Measurements from ENCODE around the gene POLQ. TPM values are rescaled to one million over a fixed set of nuclear protein-coding genes. Genes with fewer than 3 reads are reported as not detected.

Gene POLQ
- total and polyA plus RNA-seq, 2 of the 8 experiments (the other 6 are each of a cell fraction or from before 2014, with no cell fraction given), result 3.6 to 15.3 TPM

DNA sequence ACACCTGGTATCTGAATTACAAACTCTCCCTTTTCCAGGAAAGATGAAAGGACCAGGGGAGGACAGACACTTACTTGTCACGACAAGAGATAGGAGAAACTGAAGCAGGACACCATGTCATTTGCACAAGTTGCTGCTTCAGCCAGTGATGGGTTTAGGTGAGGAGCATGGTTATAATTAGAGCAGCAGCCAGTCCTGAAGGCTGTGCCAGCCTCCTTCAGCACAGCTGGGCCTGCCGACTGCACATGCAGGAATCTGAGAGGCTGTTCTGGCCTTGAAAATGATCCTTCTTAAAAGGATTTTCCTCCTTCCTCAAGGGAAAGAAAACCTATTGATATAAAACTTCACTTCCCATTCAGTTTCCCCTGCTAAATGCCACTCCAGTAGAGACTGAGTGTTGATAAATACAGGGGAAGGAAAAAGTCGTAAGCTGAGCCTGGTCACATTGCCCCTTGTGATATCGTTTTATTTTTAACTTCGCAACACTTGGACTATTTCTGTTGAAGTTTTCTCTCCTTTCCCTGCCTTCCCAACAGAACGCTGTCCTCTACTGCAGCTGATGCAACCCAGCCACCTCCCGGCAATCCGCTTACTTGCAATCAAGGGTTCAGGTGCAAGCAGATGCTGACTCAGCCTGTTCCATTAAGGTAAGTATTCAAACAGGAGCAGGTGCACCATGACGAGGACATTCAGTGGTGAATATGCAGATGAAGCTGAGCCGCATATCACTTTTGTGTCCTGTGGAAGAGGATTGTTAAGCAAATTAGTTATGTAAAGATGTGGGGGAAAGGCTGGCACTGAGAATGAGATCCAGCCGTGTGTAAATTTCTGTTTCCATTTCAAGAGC is 47.3 kb upstream of the POLQ start, which contains the start of gene FBXO40 (continued):
- TF ChIP-seq RXRA (IDR thresholded peaks at IDR 0.05; ENCODE audit: insufficient read depth, low read depth, low read length) (no peak), BACH1 (IDR thresholded peaks at IDR 0.05; ENCODE audit: low read length) (peak; percentile 100), TAF1 (IDR thresholded peaks at IDR 0.05; ENCODE audit: low read depth, low read length) (peak; percentile 76), EP300 (IDR thresholded peaks at IDR 0.05; ENCODE audit: borderline replicate concordance in 1 of 2, low read depth in 2 of 2, low read length in 2 of 2) (peak in 1 of 2 experiments; percentile 95; a peak in 2 of 3 replicates)
- TF ChIP-seq, protein P1, sequence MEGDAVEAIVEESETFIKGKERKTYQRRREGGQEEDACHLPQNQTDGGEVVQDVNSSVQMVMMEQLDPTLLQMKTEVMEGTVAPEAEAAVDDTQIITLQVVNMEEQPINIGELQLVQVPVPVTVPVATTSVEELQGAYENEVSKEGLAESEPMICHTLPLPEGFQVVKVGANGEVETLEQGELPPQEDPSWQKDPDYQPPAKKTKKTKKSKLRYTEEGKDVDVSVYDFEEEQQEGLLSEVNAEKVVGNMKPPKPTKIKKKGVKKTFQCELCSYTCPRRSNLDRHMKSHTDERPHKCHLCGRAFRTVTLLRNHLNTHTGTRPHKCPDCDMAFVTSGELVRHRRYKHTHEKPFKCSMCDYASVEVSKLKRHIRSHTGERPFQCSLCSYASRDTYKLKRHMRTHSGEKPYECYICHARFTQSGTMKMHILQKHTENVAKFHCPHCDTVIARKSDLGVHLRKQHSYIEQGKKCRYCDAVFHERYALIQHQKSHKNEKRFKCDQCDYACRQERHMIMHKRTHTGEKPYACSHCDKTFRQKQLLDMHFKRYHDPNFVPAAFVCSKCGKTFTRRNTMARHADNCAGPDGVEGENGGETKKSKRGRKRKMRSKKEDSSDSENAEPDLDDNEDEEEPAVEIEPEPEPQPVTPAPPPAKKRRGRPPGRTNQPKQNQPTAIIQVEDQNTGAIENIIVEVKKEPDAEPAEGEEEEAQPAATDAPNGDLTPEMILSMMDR (IDR thresholded peaks at IDR 0.05; ENCODE audit: control extremely low read depth in 1 of 3, insufficient read depth in 1 of 3, low read depth in 1 of 3, low read length in 3 of 3), result peak; percentile 27 to 61 (median 48); a peak in 3 of 4 replicates
- TF ChIP-seq, protein P2, sequence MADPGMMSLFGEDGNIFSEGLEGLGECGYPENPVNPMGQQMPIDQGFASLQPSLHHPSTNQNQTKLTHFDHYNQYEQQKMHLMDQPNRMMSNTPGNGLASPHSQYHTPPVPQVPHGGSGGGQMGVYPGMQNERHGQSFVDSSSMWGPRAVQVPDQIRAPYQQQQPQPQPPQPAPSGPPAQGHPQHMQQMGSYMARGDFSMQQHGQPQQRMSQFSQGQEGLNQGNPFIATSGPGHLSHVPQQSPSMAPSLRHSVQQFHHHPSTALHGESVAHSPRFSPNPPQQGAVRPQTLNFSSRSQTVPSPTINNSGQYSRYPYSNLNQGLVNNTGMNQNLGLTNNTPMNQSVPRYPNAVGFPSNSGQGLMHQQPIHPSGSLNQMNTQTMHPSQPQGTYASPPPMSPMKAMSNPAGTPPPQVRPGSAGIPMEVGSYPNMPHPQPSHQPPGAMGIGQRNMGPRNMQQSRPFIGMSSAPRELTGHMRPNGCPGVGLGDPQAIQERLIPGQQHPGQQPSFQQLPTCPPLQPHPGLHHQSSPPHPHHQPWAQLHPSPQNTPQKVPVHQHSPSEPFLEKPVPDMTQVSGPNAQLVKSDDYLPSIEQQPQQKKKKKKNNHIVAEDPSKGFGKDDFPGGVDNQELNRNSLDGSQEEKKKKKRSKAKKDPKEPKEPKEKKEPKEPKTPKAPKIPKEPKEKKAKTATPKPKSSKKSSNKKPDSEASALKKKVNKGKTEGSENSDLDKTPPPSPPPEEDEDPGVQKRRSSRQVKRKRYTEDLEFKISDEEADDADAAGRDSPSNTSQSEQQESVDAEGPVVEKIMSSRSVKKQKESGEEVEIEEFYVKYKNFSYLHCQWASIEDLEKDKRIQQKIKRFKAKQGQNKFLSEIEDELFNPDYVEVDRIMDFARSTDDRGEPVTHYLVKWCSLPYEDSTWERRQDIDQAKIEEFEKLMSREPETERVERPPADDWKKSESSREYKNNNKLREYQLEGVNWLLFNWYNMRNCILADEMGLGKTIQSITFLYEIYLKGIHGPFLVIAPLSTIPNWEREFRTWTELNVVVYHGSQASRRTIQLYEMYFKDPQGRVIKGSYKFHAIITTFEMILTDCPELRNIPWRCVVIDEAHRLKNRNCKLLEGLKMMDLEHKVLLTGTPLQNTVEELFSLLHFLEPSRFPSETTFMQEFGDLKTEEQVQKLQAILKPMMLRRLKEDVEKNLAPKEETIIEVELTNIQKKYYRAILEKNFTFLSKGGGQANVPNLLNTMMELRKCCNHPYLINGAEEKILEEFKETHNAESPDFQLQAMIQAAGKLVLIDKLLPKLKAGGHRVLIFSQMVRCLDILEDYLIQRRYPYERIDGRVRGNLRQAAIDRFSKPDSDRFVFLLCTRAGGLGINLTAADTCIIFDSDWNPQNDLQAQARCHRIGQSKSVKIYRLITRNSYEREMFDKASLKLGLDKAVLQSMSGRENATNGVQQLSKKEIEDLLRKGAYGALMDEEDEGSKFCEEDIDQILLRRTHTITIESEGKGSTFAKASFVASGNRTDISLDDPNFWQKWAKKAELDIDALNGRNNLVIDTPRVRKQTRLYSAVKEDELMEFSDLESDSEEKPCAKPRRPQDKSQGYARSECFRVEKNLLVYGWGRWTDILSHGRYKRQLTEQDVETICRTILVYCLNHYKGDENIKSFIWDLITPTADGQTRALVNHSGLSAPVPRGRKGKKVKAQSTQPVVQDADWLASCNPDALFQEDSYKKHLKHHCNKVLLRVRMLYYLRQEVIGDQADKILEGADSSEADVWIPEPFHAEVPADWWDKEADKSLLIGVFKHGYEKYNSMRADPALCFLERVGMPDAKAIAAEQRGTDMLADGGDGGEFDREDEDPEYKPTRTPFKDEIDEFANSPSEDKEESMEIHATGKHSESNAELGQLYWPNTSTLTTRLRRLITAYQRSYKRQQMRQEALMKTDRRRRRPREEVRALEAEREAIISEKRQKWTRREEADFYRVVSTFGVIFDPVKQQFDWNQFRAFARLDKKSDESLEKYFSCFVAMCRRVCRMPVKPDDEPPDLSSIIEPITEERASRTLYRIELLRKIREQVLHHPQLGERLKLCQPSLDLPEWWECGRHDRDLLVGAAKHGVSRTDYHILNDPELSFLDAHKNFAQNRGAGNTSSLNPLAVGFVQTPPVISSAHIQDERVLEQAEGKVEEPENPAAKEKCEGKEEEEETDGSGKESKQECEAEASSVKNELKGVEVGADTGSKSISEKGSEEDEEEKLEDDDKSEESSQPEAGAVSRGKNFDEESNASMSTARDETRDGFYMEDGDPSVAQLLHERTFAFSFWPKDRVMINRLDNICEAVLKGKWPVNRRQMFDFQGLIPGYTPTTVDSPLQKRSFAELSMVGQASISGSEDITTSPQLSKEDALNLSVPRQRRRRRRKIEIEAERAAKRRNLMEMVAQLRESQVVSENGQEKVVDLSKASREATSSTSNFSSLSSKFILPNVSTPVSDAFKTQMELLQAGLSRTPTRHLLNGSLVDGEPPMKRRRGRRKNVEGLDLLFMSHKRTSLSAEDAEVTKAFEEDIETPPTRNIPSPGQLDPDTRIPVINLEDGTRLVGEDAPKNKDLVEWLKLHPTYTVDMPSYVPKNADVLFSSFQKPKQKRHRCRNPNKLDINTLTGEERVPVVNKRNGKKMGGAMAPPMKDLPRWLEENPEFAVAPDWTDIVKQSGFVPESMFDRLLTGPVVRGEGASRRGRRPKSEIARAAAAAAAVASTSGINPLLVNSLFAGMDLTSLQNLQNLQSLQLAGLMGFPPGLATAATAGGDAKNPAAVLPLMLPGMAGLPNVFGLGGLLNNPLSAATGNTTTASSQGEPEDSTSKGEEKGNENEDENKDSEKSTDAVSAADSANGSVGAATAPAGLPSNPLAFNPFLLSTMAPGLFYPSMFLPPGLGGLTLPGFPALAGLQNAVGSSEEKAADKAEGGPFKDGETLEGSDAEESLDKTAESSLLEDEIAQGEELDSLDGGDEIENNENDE (IDR thresholded peaks at IDR 0.05; ENCODE audit: insufficient replicate concordance, low read length), result no peak
